ENCODE measurements around the gene METTL22.

The METTL22 gene

GRCh38 chr16:8669481-8669880, 48.0 kb downstream of the METTL22 start:
- H3K36me3 ChIP-seq (ENCODE audit: control insufficient read depth, insufficient read depth, low read length) = no peaks in the 10 kb centered on the region
- no peak overlapping the region for H3K4me3 ChIP-seq (replicated peaks; ENCODE audit: low read depth, low read length)
- TF ChIP-seq CTCF (IDR thresholded peaks at IDR 0.05; ENCODE audit: insufficient read depth, low read length, poor library complexity, severe bottlenecking) = no peak
- H3K27me3 ChIP-seq (replicated peaks; ENCODE audit: control insufficient read depth, insufficient read depth, low read length) = no peaks in the 10 kb centered on the region
- no peak for DNase-seq (ENCODE audit: extremely low read depth, insufficient read length)

GRCh38 chr16:8670014-8670560, 48.6 kb downstream of the METTL22 start:
- DNase-seq (ENCODE audit: extremely low read depth, insufficient read length) = no peak
- Histone ChIP-seq H3K4me3 (replicated peaks; ENCODE audit: low read depth, low read length) (no peak overlapping the region), H3K27me3 (replicated peaks; ENCODE audit: control insufficient read depth, insufficient read depth, low read length) (no peaks in the 10 kb centered on the region), H3K36me3 (ENCODE audit: control insufficient read depth, insufficient read depth, low read length) (no peaks in the 10 kb centered on the region)
- no peak for TF ChIP-seq CTCF (IDR thresholded peaks at IDR 0.05; ENCODE audit: insufficient read depth, low read length, poor library complexity, severe bottlenecking)

- Histone ChIP-seq H3K36me3 (ENCODE audit: control insufficient read depth, insufficient read depth, low read length) (no peaks in the 10 kb centered on the region), H3K4me3 (replicated peaks; ENCODE audit: low read depth, low read length) (peak overlapping the region; percentile 62), H3K27me3 (replicated peaks; ENCODE audit: control insufficient read depth, insufficient read depth, low read length) (no peaks in the 10 kb centered on the region)
- TF ChIP-seq CTCF (IDR thresholded peaks at IDR 0.05; ENCODE audit: insufficient read depth, low read length, poor library complexity, severe bottlenecking) = no peak
- DNase-seq (ENCODE audit: extremely low read depth, insufficient read length) = no peak
Measured at GRCh38 chr16:8673611-8674412, 52.3 kb downstream of the METTL22 start.

GRCh38 chr16:8674413-8675022, 53.0 kb downstream of the METTL22 start, which contains the start of gene ABAT:
ABAT (plus strand) TSS chr16:8674617; CDS start chr16:8735740, 61,123 bp downstream.
- peak; percentile 89 for DNase-seq (ENCODE audit: extremely low read depth, insufficient read length)
- H3K4me3 ChIP-seq (replicated peaks; ENCODE audit: low read depth, low read length) = peak within 1 kb of the TSS; percentile 85

More at GRCh38 chr16:8674413-8675022, 53.0 kb downstream of the METTL22 start, which contains the start of gene ABAT:
- TF ChIP-seq CTCF (IDR thresholded peaks at IDR 0.05; ENCODE audit: insufficient read depth, low read length, poor library complexity, severe bottlenecking) = no peak
- no peaks in the 10 kb centered on the region for H3K36me3 ChIP-seq (ENCODE audit: control insufficient read depth, insufficient read depth, low read length)
- H3K27me3 ChIP-seq (replicated peaks; ENCODE audit: control insufficient read depth, insufficient read depth, low read length) = no peaks in the 10 kb centered on the region

Measured in GM06990 (cell line).